GM19193 (cell line): ENCODE measurements around the gene COPZ1.

Source experiments
- POLR2A ChIP-seq: IDR thresholded peaks from 4 replicates; pipeline ENCODE4 v1.6.1; 2011; ENCODE audit not compliant: insufficient read depth, insufficient read length; ENCODE audit errors: extremely low read depth

COPZ1 gene

DNA sequence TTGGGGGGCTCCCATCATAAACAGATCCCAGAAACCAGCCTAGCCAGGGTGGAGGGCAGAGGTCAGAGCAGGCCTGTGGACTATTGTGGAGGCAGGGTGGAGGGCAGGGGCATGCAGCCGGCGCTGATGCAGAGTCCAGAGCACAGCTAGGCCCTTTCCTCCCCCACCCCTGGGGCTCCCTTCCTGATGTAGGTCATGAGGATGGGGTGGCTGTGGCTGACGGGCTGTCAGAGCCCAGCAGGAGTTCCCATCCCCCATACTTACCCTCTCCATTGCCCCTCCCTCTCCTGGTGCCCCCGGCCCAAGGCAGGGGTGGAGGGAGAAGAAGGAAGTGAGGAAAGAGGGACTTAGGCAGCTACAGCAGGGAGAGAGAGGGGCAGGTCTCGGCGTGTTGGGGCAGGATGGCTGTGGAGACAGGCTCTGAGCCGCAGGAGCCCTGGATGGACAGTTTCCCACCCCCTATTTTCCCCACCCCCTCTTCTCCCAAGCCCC is 65.3 kb downstream of the COPZ1 start:
- TF ChIP-seq POLR2A: no peak

GRCh38 chr12:54390668-54391551 is 66.0 kb downstream of the COPZ1 start:
- peak; percentile 30 for TF ChIP-seq POLR2A

GRCh38 chr12:54392485-54393206 is 67.7 kb downstream of the COPZ1 start:
- TF ChIP-seq POLR2A: no peak

GRCh38 chr12:54393207-54393609 is 68.3 kb downstream of the COPZ1 start:
- no peak for TF ChIP-seq POLR2A

GRCh38 chr12:54393743-54394142 is 68.8 kb downstream of the COPZ1 start:
- no peak for TF ChIP-seq POLR2A

GRCh38 chr12:54394281-54394719 is 69.4 kb downstream of the COPZ1 start:
- TF ChIP-seq POLR2A: no peak

DNA sequence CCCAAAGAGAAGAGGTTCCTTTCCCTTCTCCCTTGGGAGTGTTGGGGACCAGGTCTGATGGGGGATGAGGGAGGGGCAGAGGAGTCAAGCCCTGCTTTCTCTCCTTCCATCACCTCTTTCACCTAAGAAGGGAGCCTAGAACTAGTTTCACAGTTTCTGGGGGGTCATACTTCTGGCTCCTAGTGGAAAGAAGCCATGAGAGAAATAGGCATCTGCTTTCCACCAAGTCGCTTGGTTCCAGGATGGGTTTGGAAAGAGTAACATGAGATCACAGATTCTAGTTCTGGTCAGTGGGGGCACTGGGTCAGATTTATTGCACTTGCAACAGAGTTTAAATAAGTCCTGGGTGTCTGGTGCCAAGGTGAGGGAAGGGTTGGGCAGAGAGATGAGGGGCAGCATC is 70.1 kb downstream of the COPZ1 start:
- no peak for TF ChIP-seq POLR2A

- no peak for TF ChIP-seq POLR2A
Observed at GRCh38 chr12:54395545-54395944, 70.6 kb downstream of the COPZ1 start.

DNA sequence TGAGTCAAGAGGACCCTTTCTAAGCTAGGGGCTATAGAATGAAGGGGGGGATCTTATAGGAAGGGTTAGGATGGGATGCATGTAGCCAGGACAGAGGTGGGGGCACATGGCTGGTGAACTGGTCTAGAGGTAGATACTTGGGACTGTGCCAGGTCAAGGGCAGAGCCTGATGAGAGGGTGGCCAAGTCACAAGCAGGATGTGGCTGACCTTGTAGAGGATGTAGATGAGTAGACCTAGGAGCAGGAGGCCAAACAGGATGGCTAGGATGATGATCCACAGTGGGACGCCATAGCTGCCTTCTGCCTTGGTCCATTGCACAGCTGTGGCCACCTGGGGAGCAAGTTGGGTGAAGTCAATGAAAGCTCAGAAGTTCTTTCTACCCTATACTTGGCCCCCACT is 72.2 kb downstream of the COPZ1 start:
- TF ChIP-seq POLR2A: no peak

GRCh38 chr12:54398218-54398617 is 73.3 kb downstream of the COPZ1 start:
- TF ChIP-seq POLR2A: no peak

DNA sequence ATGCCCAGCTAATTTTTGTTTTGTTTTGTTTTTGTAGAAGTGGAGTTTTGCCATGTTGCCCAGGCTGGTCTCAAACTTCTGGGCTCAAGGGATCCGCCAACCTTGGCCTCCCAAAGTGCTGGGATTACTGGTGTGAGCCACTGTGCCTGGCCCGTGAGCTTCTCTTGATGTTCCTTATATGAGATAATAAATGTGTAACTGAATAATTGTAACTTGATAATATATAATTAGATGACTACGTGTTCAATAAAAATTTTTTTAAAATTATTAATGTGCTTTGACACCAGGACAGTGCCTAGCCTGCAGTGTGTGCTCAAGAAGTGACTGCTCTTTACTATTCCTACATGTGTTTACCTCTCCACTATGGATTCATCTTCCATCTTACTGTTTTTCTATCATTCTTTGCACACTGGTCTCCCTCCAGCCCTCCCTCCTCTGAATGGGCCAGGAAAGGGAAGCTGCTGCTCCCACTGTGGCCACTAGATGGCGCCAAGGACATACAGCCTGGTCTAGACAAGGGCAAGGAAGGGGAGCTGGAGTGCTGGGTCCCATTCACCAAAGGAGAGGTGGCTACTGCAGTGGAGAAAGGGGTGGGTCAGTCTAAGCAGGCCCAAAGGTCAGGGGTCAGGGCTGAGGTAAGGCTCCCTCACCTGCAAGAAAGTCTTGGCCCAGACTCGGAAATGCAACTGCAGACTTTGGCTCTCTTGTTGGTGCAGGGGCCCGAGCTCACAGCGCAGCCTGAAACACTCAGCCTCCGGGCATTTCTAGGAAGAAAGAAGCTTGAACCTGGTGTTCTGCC is 74.3 kb downstream of the COPZ1 start:
- TF ChIP-seq POLR2A: no peak

- TF ChIP-seq POLR2A: no peak
Observed at GRCh38 chr12:54401119-54401518, 76.2 kb downstream of the COPZ1 start.
